Activated CD4-positive, alpha-beta T cell treated with anti-CD3 and anti-CD28 coated beads for 4 hours (primary cell): Measurements from ENCODE around the gene NEURL2.

Experiments used
- DNase-seq, 2 donors: peaks; one replicate each; pipeline ENCODE4 v3.0.0-alpha.2; 2020

The NEURL2 gene

GRCh38 chr20:45867136-45867818, 23.7 kb downstream of the NEURL2 start:
- DNase-seq = no peak

- DNase-seq = no peak
These were observed 24.6 kb downstream of the NEURL2 start for GRCh38 chr20:45866454-45866853.

GRCh38 chr20:45863543-45864470, 27.2 kb downstream of the NEURL2 start:
- DNase-seq = no peak

GRCh38 chr20:45861221-45862075, 29.6 kb downstream of the NEURL2 start:
- no peak for DNase-seq

- DNase-seq = no peak
These were observed 30.3 kb downstream of the NEURL2 start for GRCh38 chr20:45860560-45861220.

- DNase-seq = no peak
These were observed 31.1 kb downstream of the NEURL2 start for GRCh38 chr20:45859916-45860315.

GRCh38 chr20:45857882-45858216, 33.2 kb downstream of the NEURL2 start:
- DNase-seq = no peak

GRCh38 chr20:45857114-45857881, 33.7 kb downstream of the NEURL2 start, which contains the start of the genes ACOT8 and ZSWIM3:
TSS of gene ACOT8 (minus strand) at chr20:45857392. CDS start at chr20:45857315, 77 bp downstream.
TSS of gene ZSWIM3 (plus strand) at chr20:45857614. CDS start at chr20:45857826, 212 bp downstream.
- DNase-seq = peak; percentile 91 to 97

GRCh38 chr20:45853484-45853883, 37.5 kb downstream of the NEURL2 start:
- DNase-seq = no peak

GRCh38 chr20:45852326-45852725, 38.7 kb downstream of the NEURL2 start:
- no peak for DNase-seq

GRCh38 chr20:45851501-45851900, 39.5 kb downstream of the NEURL2 start:
- no peak for DNase-seq

GRCh38 chr20:45850926-45851325, 40.1 kb downstream of the NEURL2 start:
- no peak for DNase-seq

- no peak for DNase-seq
These were observed 40.8 kb downstream of the NEURL2 start for GRCh38 chr20:45850238-45850637.

GRCh38 chr20:45848969-45849582, 41.9 kb downstream of the NEURL2 start:
- no peak for DNase-seq

- DNase-seq = no peak
These were observed 42.6 kb downstream of the NEURL2 start for GRCh38 chr20:45848421-45848820.

GRCh38 chr20:45845452-45845851, 45.6 kb downstream of the NEURL2 start:
- no peak for DNase-seq

- no peak for DNase-seq
These were observed 47.5 kb downstream of the NEURL2 start for GRCh38 chr20:45843506-45843905.

GRCh38 chr20:45842169-45842812, 48.7 kb downstream of the NEURL2 start:
- no peak for DNase-seq

GRCh38 chr20:45841407-45842129, 49.4 kb downstream of the NEURL2 start:
- DNase-seq = no peak

GRCh38 chr20:45840700-45841198, 50.3 kb downstream of the NEURL2 start:
- no peak for DNase-seq
